GM13976 (cell line): ENCODE results near the gene ZNF366.

Experiments used
- DNase-seq: peaks from one replicate; pipeline ENCODE4 v3.0.0; 2012; ENCODE audit warnings: low spot score
- CTCF ChIP-seq: IDR thresholded peaks from 2 replicates; pipeline ENCODE4 v1.5.1; 2012; ENCODE audit warnings: borderline replicate concordance, mild to moderate bottlenecking; ENCODE audit not compliant: insufficient read depth; ENCODE audit errors: extremely low read depth, missing control alignments, control extremely low read depth
- in situ Hi-C: fragments of 300-500 bp; cut with MboI; formaldehyde crosslinking; loops from one replicate; pipeline ENCODE4 v1.12.0; 2022; ENCODE audit warnings: low sequenced_read_pairs, mixed read lengths, inconsistent platforms; ENCODE audit not compliant: unreplicated experiment

Gene ZNF366

DNA sequence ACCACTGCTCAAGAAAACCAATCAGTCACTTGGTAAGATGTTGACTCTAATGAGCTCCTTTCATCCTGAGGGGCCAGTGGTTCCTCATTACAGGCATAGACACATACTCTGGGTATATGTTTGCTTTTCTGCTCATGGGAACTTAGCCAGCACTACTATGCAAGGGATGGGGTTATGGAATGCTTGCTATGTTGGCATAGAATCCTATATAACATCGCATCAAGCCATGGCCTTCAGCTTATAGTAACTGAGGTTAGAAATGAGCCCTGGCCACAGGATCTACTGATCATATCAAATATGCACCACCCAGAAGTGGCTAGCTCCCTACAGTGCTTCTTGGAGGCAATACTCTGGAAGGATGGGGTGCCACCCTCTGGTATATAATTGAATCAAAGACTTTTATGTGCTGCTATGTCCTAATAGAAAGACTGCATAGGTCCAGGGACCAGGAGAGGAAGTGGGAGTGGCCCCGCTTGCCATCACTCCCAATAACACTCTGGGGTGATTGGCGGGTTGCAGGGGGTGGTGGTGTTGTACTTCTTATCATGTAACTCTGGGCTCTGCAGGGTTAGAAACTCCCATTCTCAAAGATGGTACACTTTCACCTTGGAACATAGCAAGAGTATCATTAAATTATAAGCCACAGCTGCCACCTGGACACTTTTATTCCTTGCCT is 70.3 kb downstream of the ZNF366 start:
- no peak for TF ChIP-seq CTCF
- in situ Hi-C loops: no loop called here
- no peak for DNase-seq

GRCh38 chr5:72434781-72435437 is 72.3 kb downstream of the ZNF366 start:
- no peak for DNase-seq
- in situ Hi-C loops: no loop called here
- TF ChIP-seq CTCF: no peak

GRCh38 chr5:72434056-72434780 is 73.0 kb downstream of the ZNF366 start:
- TF ChIP-seq CTCF: no peak
- in situ Hi-C loops: no loop called here
- DNase-seq: no peak

GRCh38 chr5:72433522-72433921 is 73.7 kb downstream of the ZNF366 start:
- no peak for TF ChIP-seq CTCF
- in situ Hi-C loops: no loop called here
- no peak for DNase-seq

- in situ Hi-C loops: no loop called here
- DNase-seq: no peak
- TF ChIP-seq CTCF: no peak
These were observed 78.5 kb downstream of the ZNF366 start for GRCh38 chr5:72428669-72429068.

GRCh38 chr5:72427488-72428437 is 79.4 kb downstream of the ZNF366 start:
- DNase-seq: no peak
- in situ Hi-C loops: no loop called here
- TF ChIP-seq CTCF: no peak
